ENCODE results near the gene CPSF3. TPM values are rescaled to one million over a fixed set of nuclear protein-coding genes. Genes with fewer than 3 reads are reported as not detected.
"Not testable (repeated sequence)": the region's sequence is repeated elsewhere in the genome, so short reads cannot be mapped to it uniquely, and the experiment has no call there.

The CPSF3 gene
- polyA plus RNA-seq, 1 experiment, result 48.6 TPM

GRCh38 chr2:9394816-9395215 lies 28.6 kb upstream of the CPSF3 start:
- ChIA-PET POLR2A (no interaction called here), CTCF (no interaction called here)
- no peak for DNase-seq (ENCODE audit: low read depth, low spot score)
- TF ChIP-seq CTCF (IDR thresholded peaks at IDR 0.05; ENCODE audit: low read depth, low read length), result no peak
- no peaks in the 10 kb centered on the region for H3K9me3 ChIP-seq (ENCODE audit: control insufficient read depth, insufficient read depth, low read length)
- no peaks in the 10 kb centered on the region for H3K27me3 ChIP-seq (ENCODE audit: control insufficient read depth, insufficient read depth, low read length)
- H3K4me3 ChIP-seq (ENCODE audit: low read depth, low read length), result no peak overlapping the region
- H3K27ac ChIP-seq (ENCODE audit: low read depth, low read length), result no peak overlapping the region

- CTCF ChIA-PET, result no interaction called here
- peak overlapping the region; percentile 11 for H3K27ac ChIP-seq (ENCODE audit: low read depth, low read length)
- no peak overlapping the region for H3K4me3 ChIP-seq (ENCODE audit: low read depth, low read length)
- no peak for DNase-seq (ENCODE audit: low read depth, low spot score)
- POLR2A ChIA-PET, result no interaction called here
- no peak for TF ChIP-seq CTCF (IDR thresholded peaks at IDR 0.05; ENCODE audit: low read depth, low read length)
- no peaks in the 10 kb centered on the region for H3K9me3 ChIP-seq (ENCODE audit: control insufficient read depth, insufficient read depth, low read length)
- H3K27me3 ChIP-seq (ENCODE audit: control insufficient read depth, insufficient read depth, low read length), result no peaks in the 10 kb centered on the region
Observed at GRCh38 chr2:9397201-9397600, 26.3 kb upstream of the CPSF3 start.

- H3K27ac ChIP-seq (ENCODE audit: low read depth, low read length); H3K4me3 ChIP-seq (ENCODE audit: low read depth, low read length); DNase-seq (ENCODE audit: low read depth, low spot score); POLR2A ChIA-PET; H3K27me3 ChIP-seq (ENCODE audit: control insufficient read depth, insufficient read depth, low read length); H3K9me3 ChIP-seq (ENCODE audit: control insufficient read depth, insufficient read depth, low read length); CTCF ChIA-PET: not testable (repeated sequence)
Observed at GRCh38 chr2:9398251-9398650, 25.2 kb upstream of the CPSF3 start.

- CTCF ChIA-PET, result no interaction called here
- no peak for DNase-seq (ENCODE audit: low read depth, low spot score)
- Histone ChIP-seq H3K9me3 (ENCODE audit: control insufficient read depth, insufficient read depth, low read length) (no peaks in the 10 kb centered on the region), H3K4me3 (ENCODE audit: low read depth, low read length) (no peak overlapping the region), H3K27ac (ENCODE audit: low read depth, low read length) (no peak overlapping the region), H3K27me3 (ENCODE audit: control insufficient read depth, insufficient read depth, low read length) (no peaks in the 10 kb centered on the region)
- POLR2A ChIA-PET, result no interaction called here
- no peak for TF ChIP-seq CTCF (IDR thresholded peaks at IDR 0.05; ENCODE audit: low read depth, low read length)
Observed at GRCh38 chr2:9398881-9399780, 24.3 kb upstream of the CPSF3 start.

GRCh38 chr2:9400268-9401058 lies 23.0 kb upstream of the CPSF3 start:
- ChIA-PET CTCF (interaction anchor here (1.0 to 1.3 kb wide), 2 partner anchors 29 to 414 kb away, joined by 3 to 4 read pairs; no protein-coding TSS in a partner anchor), POLR2A (no interaction called here)
- no peaks in the 10 kb centered on the region for H3K9me3 ChIP-seq (ENCODE audit: control insufficient read depth, insufficient read depth, low read length)
- no peak overlapping the region for H3K4me3 ChIP-seq (ENCODE audit: low read depth, low read length)
- no peak for TF ChIP-seq CTCF (IDR thresholded peaks at IDR 0.05; ENCODE audit: low read depth, low read length)
- no peaks in the 10 kb centered on the region for H3K27me3 ChIP-seq (ENCODE audit: control insufficient read depth, insufficient read depth, low read length)
- no peak overlapping the region for H3K27ac ChIP-seq (ENCODE audit: low read depth, low read length)
- no peak for DNase-seq (ENCODE audit: low read depth, low spot score)
